Liver (tissue), 3 donors: Measurements from ENCODE around the gene PHLDB2.

Experiments
- GABPA ChIP-seq, 2 donors: IDR thresholded peaks in 1 of 2; conservative IDR thresholded peaks in 1 of 2; 2 replicates each; pipeline ENCODE4 v1.6.1; 2016; ENCODE audit warnings: antibody characterized with exemption in 2 of 2, mild to moderate bottlenecking in 1 of 2, moderate library complexity in 1 of 2
- JUND ChIP-seq, 2 donors: IDR thresholded peaks; 2 replicates each; pipeline ENCODE4 v1.6.1; 2016; ENCODE audit warnings: antibody characterized with exemption in 2 of 2
- TAF1 ChIP-seq: conservative IDR thresholded peaks from 2 replicates; pipeline ENCODE4 v1.6.1; 2016; ENCODE audit warnings: antibody characterized with exemption, mild to moderate bottlenecking
- YY1 ChIP-seq: IDR thresholded peaks from 2 replicates; pipeline ENCODE4 v1.6.1; 2016; ENCODE audit warnings: antibody characterized with exemption, mild to moderate bottlenecking
- TF ChIP-seq, protein P1 (sequence below): fragments of 150-350 bp; IDR thresholded peaks from 2 replicates; pipeline ENCODE4 v1.5.1; 2017; ENCODE audit warnings: improper control_type of control experiment, low read depth, low read length; ENCODE audit not compliant: missing input control
- TF ChIP-seq, protein P2 (sequence below): IDR thresholded peaks from 2 replicates; pipeline ENCODE4 v1.6.1; 2016; ENCODE audit warnings: antibody characterized with exemption
- TF ChIP-seq, protein P3 (sequence below): IDR thresholded peaks from 2 replicates; pipeline ENCODE4 v1.6.1; 2016; ENCODE audit warnings: antibody characterized with exemption
- donor health status: healthy.
- donor health status: healthy.

GRCh38 chr3:111856501-111856900, 2.6 kb upstream of the PHLDB2 start:
- TF ChIP-seq, protein P1, sequence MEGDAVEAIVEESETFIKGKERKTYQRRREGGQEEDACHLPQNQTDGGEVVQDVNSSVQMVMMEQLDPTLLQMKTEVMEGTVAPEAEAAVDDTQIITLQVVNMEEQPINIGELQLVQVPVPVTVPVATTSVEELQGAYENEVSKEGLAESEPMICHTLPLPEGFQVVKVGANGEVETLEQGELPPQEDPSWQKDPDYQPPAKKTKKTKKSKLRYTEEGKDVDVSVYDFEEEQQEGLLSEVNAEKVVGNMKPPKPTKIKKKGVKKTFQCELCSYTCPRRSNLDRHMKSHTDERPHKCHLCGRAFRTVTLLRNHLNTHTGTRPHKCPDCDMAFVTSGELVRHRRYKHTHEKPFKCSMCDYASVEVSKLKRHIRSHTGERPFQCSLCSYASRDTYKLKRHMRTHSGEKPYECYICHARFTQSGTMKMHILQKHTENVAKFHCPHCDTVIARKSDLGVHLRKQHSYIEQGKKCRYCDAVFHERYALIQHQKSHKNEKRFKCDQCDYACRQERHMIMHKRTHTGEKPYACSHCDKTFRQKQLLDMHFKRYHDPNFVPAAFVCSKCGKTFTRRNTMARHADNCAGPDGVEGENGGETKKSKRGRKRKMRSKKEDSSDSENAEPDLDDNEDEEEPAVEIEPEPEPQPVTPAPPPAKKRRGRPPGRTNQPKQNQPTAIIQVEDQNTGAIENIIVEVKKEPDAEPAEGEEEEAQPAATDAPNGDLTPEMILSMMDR: no peak
- TF ChIP-seq JUND (IDR thresholded peaks at IDR 0.05): no peak
- no peak for TF ChIP-seq TAF1
- TF ChIP-seq YY1: no peak
- TF ChIP-seq, protein P2, sequence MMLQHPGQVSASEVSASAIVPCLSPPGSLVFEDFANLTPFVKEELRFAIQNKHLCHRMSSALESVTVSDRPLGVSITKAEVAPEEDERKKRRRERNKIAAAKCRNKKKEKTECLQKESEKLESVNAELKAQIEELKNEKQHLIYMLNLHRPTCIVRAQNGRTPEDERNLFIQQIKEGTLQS: no peak
- TF ChIP-seq GABPA (IDR thresholded peaks at IDR 0.05 in 1 of 2, conservative IDR thresholded peaks at IDR 0.05 in 1 of 2): no peak
- TF ChIP-seq, protein P3, sequence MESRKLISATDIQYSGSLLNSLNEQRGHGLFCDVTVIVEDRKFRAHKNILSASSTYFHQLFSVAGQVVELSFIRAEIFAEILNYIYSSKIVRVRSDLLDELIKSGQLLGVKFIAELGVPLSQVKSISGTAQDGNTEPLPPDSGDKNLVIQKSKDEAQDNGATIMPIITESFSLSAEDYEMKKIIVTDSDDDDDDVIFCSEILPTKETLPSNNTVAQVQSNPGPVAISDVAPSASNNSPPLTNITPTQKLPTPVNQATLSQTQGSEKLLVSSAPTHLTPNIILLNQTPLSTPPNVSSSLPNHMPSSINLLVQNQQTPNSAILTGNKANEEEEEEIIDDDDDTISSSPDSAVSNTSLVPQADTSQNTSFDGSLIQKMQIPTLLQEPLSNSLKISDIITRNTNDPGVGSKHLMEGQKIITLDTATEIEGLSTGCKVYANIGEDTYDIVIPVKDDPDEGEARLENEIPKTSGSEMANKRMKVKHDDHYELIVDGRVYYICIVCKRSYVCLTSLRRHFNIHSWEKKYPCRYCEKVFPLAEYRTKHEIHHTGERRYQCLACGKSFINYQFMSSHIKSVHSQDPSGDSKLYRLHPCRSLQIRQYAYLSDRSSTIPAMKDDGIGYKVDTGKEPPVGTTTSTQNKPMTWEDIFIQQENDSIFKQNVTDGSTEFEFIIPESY: no peak
